Measurements from ENCODE around the gene GSTA4.
"Not testable (repeated sequence)": the region's sequence is repeated elsewhere in the genome, so short reads cannot be mapped to it uniquely, and the experiment has no call there.

GSTA4 gene

DNA sequence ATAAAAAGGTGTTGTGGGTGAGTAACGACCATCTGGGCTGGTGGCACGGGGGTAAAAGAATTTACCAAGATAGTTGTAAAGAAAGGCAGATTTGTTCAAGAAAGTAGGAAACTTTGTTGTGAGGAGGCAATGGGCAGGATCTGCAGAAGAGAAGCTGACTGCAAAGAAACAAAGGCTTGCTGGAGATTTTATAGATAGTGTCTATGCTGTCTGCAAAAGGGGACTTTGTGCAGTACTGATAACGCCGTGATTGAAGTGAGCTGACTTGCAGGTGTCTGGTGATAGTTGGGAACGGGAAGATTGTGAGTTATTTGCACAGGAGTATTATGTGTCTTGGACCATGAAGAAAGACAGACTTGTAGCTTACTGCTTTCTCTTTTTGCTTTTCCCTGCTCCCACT, 48.8 kb downstream of the GSTA4 start:
- Histone ChIP-seq H3K27ac (no peak overlapping the region), H3K4me3 (no peak overlapping the region)
- TF ChIP-seq, protein P1, sequence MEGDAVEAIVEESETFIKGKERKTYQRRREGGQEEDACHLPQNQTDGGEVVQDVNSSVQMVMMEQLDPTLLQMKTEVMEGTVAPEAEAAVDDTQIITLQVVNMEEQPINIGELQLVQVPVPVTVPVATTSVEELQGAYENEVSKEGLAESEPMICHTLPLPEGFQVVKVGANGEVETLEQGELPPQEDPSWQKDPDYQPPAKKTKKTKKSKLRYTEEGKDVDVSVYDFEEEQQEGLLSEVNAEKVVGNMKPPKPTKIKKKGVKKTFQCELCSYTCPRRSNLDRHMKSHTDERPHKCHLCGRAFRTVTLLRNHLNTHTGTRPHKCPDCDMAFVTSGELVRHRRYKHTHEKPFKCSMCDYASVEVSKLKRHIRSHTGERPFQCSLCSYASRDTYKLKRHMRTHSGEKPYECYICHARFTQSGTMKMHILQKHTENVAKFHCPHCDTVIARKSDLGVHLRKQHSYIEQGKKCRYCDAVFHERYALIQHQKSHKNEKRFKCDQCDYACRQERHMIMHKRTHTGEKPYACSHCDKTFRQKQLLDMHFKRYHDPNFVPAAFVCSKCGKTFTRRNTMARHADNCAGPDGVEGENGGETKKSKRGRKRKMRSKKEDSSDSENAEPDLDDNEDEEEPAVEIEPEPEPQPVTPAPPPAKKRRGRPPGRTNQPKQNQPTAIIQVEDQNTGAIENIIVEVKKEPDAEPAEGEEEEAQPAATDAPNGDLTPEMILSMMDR (IDR thresholded peaks at IDR 0.05): no peak
- DNase-seq (ENCODE audit: low spot score): no peak

DNA sequence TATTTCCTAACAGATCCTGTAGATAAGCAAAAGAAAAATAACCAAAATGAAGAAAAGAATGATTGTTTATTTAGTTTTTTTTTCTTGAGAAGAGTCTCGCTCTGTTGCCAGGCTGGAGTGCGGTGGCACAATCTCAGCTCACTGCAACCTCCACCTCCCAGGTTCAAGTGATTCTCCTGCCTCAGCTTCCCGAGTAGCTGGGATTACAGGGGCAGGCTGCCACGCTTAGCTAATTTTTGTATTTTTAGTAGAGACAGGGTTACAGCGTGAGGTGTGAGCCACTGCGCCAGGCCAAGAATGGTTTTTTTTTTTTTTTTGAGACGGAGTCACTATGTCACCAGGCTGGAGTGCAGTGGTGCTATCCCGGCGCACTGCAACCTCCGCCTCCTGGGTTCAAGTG, 52.3 kb downstream of the GSTA4 start:
- H3K27ac ChIP-seq; H3K4me3 ChIP-seq; DNase-seq (ENCODE audit: low spot score): not testable (repeated sequence)

DNA sequence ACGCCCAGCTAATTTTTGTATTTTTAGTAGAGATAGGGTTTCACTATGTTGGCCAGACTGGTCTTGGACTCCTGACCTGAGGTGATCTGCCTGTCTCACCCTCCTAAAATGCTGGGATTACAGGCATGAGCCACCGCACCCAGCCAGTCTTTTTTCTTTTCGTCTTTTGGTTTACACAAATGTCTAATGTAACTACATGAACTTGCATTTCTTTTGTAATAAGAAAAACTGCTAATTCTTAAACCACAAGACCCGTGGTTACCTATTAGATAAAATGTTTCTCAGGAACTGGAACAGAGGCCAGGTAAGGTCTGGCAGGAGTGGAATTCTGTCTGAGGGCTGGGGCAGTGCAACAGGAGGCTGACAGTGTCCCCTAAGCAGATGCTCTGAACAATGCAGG, 52.9 kb downstream of the GSTA4 start:
- Histone ChIP-seq H3K4me3 (no peak overlapping the region), H3K27ac (no peak overlapping the region)
- DNase-seq (ENCODE audit: low spot score): no peak
- TF ChIP-seq, protein P1 (IDR thresholded peaks at IDR 0.05): no peak

GRCh38 chr6:52937908-52938307, 57.2 kb downstream of the GSTA4 start:
- Histone ChIP-seq H3K27ac (no peak overlapping the region), H3K4me3 (no peak overlapping the region)
- TF ChIP-seq, protein P1 (IDR thresholded peaks at IDR 0.05): no peak
- DNase-seq (ENCODE audit: low spot score): no peak

- TF ChIP-seq, protein P1 (IDR thresholded peaks at IDR 0.05): no peak
- Histone ChIP-seq H3K27ac (no peak overlapping the region), H3K4me3 (no peak overlapping the region)
- DNase-seq (ENCODE audit: low spot score): no peak
Observed at GRCh38 chr6:52933778-52934177, 61.3 kb downstream of the GSTA4 start.

DNA sequence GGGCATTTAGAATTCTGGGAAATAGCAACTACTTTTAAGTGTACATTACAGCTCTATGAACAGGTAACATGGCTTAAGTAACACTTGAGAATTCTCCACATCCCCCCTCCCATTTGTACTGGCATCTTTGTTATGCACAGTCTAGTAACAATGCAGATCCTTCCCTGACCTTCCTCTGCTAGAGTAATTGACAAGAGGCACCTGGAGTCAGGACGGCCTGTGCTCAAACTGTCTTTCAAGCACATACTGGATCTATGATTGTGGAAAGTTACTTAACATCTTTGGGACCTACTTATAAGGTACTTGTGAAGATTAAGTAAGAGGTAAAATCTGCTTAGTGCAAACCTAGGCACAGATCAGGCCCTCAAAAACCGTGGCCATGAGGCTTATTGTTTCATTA, 63.7 kb downstream of the GSTA4 start:
- no peak for DNase-seq (ENCODE audit: low spot score)
- H3K4me3 ChIP-seq: no peak overlapping the region
- H3K27ac ChIP-seq: no peak overlapping the region
- TF ChIP-seq, protein P1 (IDR thresholded peaks at IDR 0.05): no peak

- TF ChIP-seq, protein P1 (IDR thresholded peaks at IDR 0.05): no peak
- DNase-seq (ENCODE audit: low spot score): no peak
- Histone ChIP-seq H3K4me3 (no peak overlapping the region), H3K27ac (no peak overlapping the region)
Observed at GRCh38 chr6:52929321-52930164, 65.5 kb downstream of the GSTA4 start.

Measured in coronary artery (tissue), 2 donors.